Activated CD4-positive, CD25-positive, alpha-beta regulatory T cell treated with anti-CD3 and anti-CD28 coated beads, Interleukin-2, amount 50 U/mL, for 72 hours (primary cell): ENCODE results near the gene ANKRD52.
A peak's percentile ranks its signal among the peaks of the same experiment; 100 is the strongest.
"Not testable (repeated sequence)": the region's sequence is repeated elsewhere in the genome, so short reads cannot be mapped to it uniquely, and the experiment has no call there.

ENCODE experiments used
- DNase-seq: peaks from one replicate; pipeline ENCODE4 v3.0.0; 2021

The ANKRD52 gene

DNA sequence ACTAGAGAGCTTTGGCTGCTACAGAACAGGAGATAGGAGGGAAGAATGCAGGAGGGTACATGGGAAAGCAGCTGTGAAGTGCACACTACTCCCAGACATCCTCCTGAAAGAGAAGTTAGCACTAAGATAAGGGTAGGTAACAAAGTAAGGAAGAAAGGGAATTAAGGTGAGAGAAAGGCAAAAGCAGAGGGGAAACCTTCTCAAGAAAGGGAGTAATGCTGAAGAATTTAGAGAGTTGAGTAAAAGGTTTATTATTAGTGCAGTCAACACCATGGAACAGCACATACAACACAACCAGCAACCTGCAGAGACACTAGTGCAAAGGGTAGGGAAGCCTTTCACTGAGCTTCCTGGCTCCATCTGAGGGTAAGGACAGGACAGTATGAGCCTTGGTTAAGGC is 53.9 kb downstream of the ANKRD52 start:
- no peak for DNase-seq

DNA sequence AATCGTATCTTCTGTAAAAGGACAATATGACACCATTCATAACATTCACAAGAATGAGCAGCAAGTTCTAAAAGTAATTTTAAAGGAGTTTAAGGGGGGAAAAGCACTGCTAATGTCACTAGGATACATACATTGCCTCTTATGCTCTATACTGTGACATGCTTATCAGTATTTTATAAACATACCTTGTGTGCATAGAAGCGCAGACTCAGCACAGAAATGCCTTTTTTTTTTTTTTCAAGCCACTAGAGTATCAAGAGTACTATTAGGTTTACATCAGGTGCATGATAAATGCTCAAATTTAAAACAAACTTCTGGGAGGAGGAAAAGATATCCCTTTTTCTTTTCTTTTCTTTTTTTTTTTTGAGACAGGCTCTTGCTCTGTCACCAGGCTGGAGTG is 55.3 kb downstream of the ANKRD52 start:
- DNase-seq, result no peak

GRCh38 chr12:56202366-56202765 is 55.8 kb downstream of the ANKRD52 start:
- DNase-seq, result no peak

DNA sequence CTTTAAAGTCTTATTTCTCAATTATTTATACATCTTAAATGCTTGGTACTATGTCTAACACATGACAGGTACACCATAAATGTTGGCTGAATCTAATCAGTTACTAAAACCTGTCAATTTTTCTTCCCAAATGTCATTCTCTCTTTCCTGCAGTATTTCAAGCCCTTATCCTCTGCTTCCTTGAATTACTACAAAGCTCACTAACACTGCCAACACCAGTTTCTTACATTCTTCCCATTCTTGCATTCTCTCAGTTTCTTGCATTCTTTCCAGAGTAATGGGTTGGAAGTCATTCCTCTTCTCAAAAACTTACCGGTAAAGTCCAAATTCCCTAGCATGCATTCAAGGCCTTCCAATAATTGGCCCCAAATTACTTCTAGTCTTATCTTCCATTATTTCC is 59.3 kb downstream of the ANKRD52 start:
- DNase-seq, result no peak

- DNase-seq, result no peak
Observed at GRCh38 chr12:56197921-56198635, 60.1 kb downstream of the ANKRD52 start.

DNA sequence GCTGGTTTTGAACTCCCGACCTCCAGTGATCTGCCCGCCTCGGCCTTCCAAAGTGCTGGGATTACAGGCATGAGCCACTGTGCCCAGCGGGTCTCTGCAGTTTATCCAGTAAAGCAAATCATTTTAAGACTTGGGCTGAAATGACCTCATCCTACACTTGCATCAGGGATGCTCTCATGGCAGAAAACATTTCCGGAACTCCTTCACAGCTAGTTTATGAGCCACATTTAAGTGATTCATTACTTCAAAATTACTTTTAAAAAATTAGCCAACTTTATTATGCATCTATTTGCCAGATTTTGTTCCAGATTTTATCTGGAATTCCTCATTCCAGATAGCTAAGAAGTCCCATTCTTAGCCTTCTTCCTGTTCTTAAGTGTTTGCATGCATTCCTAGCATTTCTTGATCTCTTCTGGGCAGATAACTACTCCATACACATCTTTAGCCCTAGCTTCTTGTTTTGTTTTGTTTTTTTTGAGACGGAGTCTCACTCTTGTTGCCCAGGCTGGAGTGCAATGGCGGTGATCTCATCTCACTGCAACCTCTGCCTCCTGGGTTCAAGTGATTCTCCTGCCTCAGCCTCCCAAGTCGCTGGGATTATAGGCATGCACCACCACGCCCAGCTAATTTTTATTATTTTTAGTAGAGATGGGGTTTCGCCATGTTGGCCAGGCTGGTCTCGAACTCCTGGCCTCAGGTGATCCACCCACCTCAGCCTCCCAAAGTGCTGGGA is 61.2 kb downstream of the ANKRD52 start:
- not testable (repeated sequence) for DNase-seq

DNA sequence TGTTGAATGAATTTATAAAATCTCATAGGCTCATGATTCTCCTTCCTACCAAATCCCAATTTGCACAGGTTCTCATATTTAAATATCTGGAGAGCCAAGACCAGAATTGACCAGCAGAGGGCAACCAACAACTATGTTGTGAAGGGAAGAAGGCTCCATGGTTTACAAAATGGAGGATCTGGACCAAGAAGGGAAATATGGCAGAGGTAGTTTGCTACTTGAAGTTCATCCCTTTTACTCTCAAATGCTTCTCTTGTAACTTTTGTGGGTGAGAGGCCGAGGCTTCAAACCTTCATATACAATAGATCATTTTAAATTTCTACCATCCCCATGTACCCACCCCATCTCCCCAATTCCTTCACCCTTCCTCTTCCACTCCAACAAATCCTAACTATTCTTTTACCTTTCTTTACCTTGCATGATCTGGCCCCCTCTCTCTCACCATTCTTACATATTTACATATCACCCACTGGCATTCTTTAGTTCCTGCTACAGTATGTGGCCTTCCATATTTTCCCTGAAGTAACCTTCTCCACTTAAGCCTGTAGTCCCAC is 65.1 kb downstream of the ANKRD52 start:
- peak; percentile 66 for DNase-seq

DNA sequence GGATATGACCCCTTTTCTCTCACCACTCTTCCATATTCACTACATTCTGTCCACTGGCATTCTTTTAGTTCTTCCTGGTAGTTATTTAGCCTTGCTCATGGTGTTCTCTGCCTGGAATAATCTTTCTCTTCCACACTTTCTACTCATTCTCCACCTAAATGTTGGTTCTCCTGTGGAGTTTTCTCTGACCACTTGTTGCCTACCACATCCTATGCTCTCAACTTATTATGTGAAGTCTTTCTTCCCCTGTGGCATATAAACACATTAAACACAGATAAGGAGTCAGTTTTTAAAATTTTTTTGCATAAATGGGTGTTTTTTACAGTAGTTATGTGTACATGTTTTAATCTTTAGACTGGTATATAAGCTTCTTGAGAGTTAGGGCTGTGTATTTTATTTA is 65.6 kb downstream of the ANKRD52 start:
- no peak for DNase-seq

GRCh38 chr12:56190695-56191155 is 67.5 kb downstream of the ANKRD52 start:
- no peak for DNase-seq

GRCh38 chr12:56189918-56190694 is 68.1 kb downstream of the ANKRD52 start:
- DNase-seq, result peak; percentile 88

GRCh38 chr12:56189099-56189917 is 68.9 kb downstream of the ANKRD52 start, which contains the start of gene SMARCC2:
Gene SMARCC2, minus strand, starts transcription at chr12:56189483. Its CDS starts 22 bp downstream, at chr12:56189461.
- DNase-seq, result peak; percentile 85

DNA sequence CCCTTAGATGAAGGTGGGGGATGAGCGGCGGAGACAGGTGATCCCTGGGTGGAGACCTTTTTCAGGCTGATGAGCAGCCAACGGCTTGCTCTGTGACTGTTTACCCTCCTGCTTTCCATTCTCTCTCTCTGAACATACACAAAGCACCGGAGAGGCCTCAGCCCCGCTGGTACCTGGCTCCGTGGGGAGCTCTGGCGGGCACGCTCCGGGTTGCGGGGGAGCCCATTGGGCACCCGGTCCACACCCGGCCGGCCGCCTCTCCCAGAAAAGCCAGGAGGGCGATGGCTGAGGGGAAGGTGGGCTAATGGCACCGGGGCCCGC is 69.4 kb downstream of the ANKRD52 start:
- no peak for DNase-seq

DNA sequence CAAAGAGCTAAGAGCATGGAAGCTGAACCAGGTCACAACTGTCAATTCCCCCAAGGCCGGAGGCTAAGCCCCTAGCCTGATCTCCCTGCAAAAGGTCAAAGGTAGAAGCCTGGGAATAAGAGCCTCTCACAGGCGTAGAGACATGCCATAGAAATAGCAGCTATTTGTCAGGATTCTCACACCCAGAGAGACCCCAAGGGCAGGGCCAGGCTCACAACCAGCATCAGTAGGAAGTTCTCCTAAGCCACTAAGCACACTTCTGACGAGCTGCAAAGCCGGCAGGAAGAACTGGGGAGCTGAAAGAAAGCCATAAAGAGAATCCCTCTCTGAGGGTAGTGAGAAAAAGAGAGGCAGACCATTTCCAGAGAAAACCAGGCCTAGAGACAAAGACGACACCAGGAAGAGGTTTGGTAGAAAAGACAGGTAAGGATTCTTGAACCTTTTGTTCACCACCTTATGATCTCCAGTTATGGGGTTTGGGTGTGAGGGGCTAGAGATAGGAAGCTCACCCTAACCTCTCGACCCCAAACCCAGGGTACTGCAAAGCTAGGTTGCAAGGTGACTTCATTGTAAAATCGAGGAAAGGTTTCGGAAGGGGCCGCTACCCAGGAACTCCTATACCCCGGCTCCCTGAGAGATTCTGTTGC is 69.9 kb downstream of the ANKRD52 start:
- no peak for DNase-seq
